Right atrium auricular region (tissue), 2 donors: Measurements from ENCODE around the gene STIL. TPM values are rescaled to one million over a fixed set of nuclear protein-coding genes. Genes with fewer than 3 reads are reported as not detected.

ENCODE experiments used
- DNase-seq: peaks from one replicate; pipeline ENCODE4 v3.0.0-alpha.2; 2019; ENCODE audit warnings: low spot score
- H3K27ac ChIP-seq, 2 donors: fragments of 200-600 bp; sonication (generic); 1 replicate in 1 of 2; 2 replicates in 1 of 2; pipeline ENCODE4 v1.5.1; 2016 to 2019
- H3K27me3 ChIP-seq, 2 donors: fragments of 200-600 bp; sonication (generic); one replicate each; pipeline versions ENCODE4 v1.5.1 to v1.6.0; 2017 to 2019
- H3K36me3 ChIP-seq: fragments of 200-600 bp; sonication (generic); one replicate; pipeline ENCODE4 v1.5.1; 2016
- H3K4me1 ChIP-seq, 2 donors: fragments of 200-600 bp; sonication (generic); one replicate each; pipeline versions ENCODE4 v1.5.1 to v1.6.0; 2017 to 2019
- H3K4me3 ChIP-seq, 2 donors: fragments of 200-600 bp; sonication (generic); 1 replicate in 1 of 2; 2 replicates in 1 of 2; pipeline ENCODE4 v1.5.1; 2017 to 2019; ENCODE audit warnings: mild to moderate bottlenecking in 1 of 2, moderate library complexity in 1 of 2
- H3K9me3 ChIP-seq, 2 donors: fragments of 200-600 bp; sonication (generic); one replicate each; pipeline ENCODE4 v1.5.1; 2019
- CTCF ChIP-seq, 2 donors: fragments of 200-600 bp; sonication (generic); IDR thresholded peaks; one replicate each; pipeline ENCODE4 v1.5.1; 2019; ENCODE audit warnings: antibody characterized with exemption in 2 of 2
- total RNA-seq, 2 donors: library from RNA; depleted of rRNA; stranded (reverse); fragments of >200 nt; gene quantifications; one replicate each; pipeline ENCODE4 v1.1.0, GENCODE V29; 2016

STIL gene
- total RNA-seq, 2 donors from 2014 or later, result 0.31 to 0.52 TPM

GRCh38 chr1:47238935-47239592, 74.9 kb downstream of the STIL start:
- H3K27me3 ChIP-seq, result no peaks in the 10 kb centered on the region
- peak; percentile 21 for DNase-seq
- no peak overlapping the region for H3K4me3 ChIP-seq

GRCh38 chr1:47235806-47236205, 78.1 kb downstream of the STIL start:
- H3K36me3 ChIP-seq, result no peaks in the 10 kb centered on the region
- no peaks in the 10 kb centered on the region for H3K9me3 ChIP-seq
- DNase-seq, result no peak
- H3K4me1 ChIP-seq, result peaks cover 0 to 32% of the 10 kb centered on the region in 2 donors
- H3K27ac ChIP-seq, result peak overlapping the region in 1 of 2 donors; percentile 36
- H3K27me3 ChIP-seq, result peaks cover 9 to 20% of the 10 kb centered on the region in 2 donors
- no peak overlapping the region for H3K4me3 ChIP-seq
- no peak for TF ChIP-seq CTCF (IDR thresholded peaks at IDR 0.05)

More at GRCh38 chr1:47238935-47239592, 74.9 kb downstream of the STIL start:
- Histone ChIP-seq H3K36me3 (no peaks in the 10 kb centered on the region), H3K9me3 (no peaks in the 10 kb centered on the region), H3K4me1 (peaks cover 0 to 14% of the 10 kb centered on the region in 2 donors), H3K27ac (no peak overlapping the region)
- TF ChIP-seq CTCF (IDR thresholded peaks at IDR 0.05), result no peak

- no peak for TF ChIP-seq CTCF (IDR thresholded peaks at IDR 0.05)
- no peak for DNase-seq
- Histone ChIP-seq H3K9me3 (no peaks in the 10 kb centered on the region), H3K36me3 (no peaks in the 10 kb centered on the region), H3K4me1 (peaks cover 0 to 34% of the 10 kb centered on the region in 2 donors), H3K27ac (peak overlapping the region; percentile 20 to 36), H3K27me3 (peaks cover 13 to 25% of the 10 kb centered on the region in 2 donors), H3K4me3 (peak overlapping the region in 1 of 2 donors; percentile 15)
Measured at GRCh38 chr1:47235241-47235681, 78.7 kb downstream of the STIL start.

GRCh38 chr1:47233186-47233585, 80.8 kb downstream of the STIL start:
- Histone ChIP-seq H3K27ac (no peak overlapping the region), H3K9me3 (no peaks in the 10 kb centered on the region), H3K36me3 (no peaks in the 10 kb centered on the region), H3K4me1 (peaks cover 0 to 39% of the 10 kb centered on the region in 2 donors), H3K4me3 (no peak overlapping the region), H3K27me3 (peaks cover 19 to 45% of the 10 kb centered on the region in 2 donors)
- DNase-seq, result no peak
- TF ChIP-seq CTCF (IDR thresholded peaks at IDR 0.05), result no peak

- Histone ChIP-seq H3K4me3 (peak within 1 kb of the TSS; percentile 40 to 48), H3K36me3 (no peaks in the 10 kb centered on the region), H3K27me3 (peaks cover 22 to 45% of the 10 kb centered on the region in 2 donors), H3K27ac (peak within 1 kb of the TSS; percentile 78 to 81), H3K4me1 (peaks cover 0 to 42% of the 10 kb centered on the region in 2 donors), H3K9me3 (no peaks in the 10 kb centered on the region)
- no peak for TF ChIP-seq CTCF (IDR thresholded peaks at IDR 0.05)
- DNase-seq, result no peak
Measured at GRCh38 chr1:47232187-47232874, 81.6 kb downstream of the STIL start, which contains the start of gene TAL1. TAL1 (minus strand) TSS chr1:47232225; CDS start chr1:47225888, 6,337 bp downstream.
